ENCODE results near the gene RBM15B.

- TF ChIP-seq CTCF (IDR thresholded peaks at IDR 0.05) = no peak
- TF ChIP-seq POLR2AphosphoS5 (IDR thresholded peaks at IDR 0.05; ENCODE audit: low read depth, low read length) = no peak; the same call in 1 of the 2 replicates
- no peak for TF ChIP-seq REST (IDR thresholded peaks at IDR 0.05; ENCODE audit: insufficient read depth in 1 of 2, low read depth in 2 of 2, low read length in 1 of 2)
Observed at GRCh38 chr3:51384055-51384725, 6.9 kb upstream of the RBM15B start.

All from Panc1 (cell line).